Ovary (tissue), 9 donors: Measurements from ENCODE around the gene TRPM3. TPM values are rescaled to one million over a fixed set of nuclear protein-coding genes. Genes with fewer than 3 reads are reported as not detected.

Experiments
- DNase-seq, 5 donors: peaks; one replicate each; pipeline ENCODE4 v3.0.0-alpha.2; 2019 to 2020
- H3K27ac ChIP-seq, 2 donors: fragments of 200-600 bp; one replicate each; pipeline versions ENCODE4 v1.5.1 to v1.8.0; 2019 to 2022
- H3K27me3 ChIP-seq: fragments of 200-600 bp; one replicate; pipeline ENCODE4 v1.8.0; 2022
- H3K36me3 ChIP-seq: fragments of 200-600 bp; sonication (generic); one replicate; pipeline ENCODE4 v1.5.1; 2019
- H3K4me1 ChIP-seq: one replicate; pipeline ENCODE4 v1.8.1; 2013; ENCODE audit warnings: mild to moderate bottlenecking, moderate library complexity; ENCODE audit not compliant: insufficient read depth
- H3K4me3 ChIP-seq: fragments of 200-600 bp; sonication (generic); one replicate; pipeline ENCODE4 v1.5.1; 2017
- H3K9me3 ChIP-seq, 2 donors: fragments of 200-600 bp in 1 of 2; sonication (generic) in 1 of 2; one replicate each; pipeline versions ENCODE4 v1.5.1 to v1.8.1; 2013 to 2019; ENCODE audit warnings: mild to moderate bottlenecking in 1 of 2, moderate library complexity in 1 of 2
- EP300 ChIP-seq: sonication (generic); formaldehyde crosslinking; IDR thresholded peaks from one replicate; pipeline ENCODE4 v1.6.1; 2017; ENCODE audit warnings: antibody characterized with exemption
- POLR2A ChIP-seq: fragments of 450-650 bp; IDR thresholded peaks from one replicate; pipeline ENCODE4 v1.6.1; 2017; ENCODE audit warnings: antibody characterized with exemption, mild to moderate bottlenecking, moderate library complexity
- WGBS, 3 donors: extraction: QIAGEN DNeasy Blood & Tissue Kit in 1 of 3; methylation state at CpG; one replicate each; pipeline versions ENCODE4 v1.1.5 to v1.1.7; 2013 to 2017; 5-methylcytosine and 5-hydroxymethylcytosine counted together
- intact Hi-C, 4 donors: fragments of 100-400 bp; cut with DNase I; formaldehyde crosslinking; loops; one replicate each; pipeline versions ENCODE4 v1.11.0 to v1.15.1; 2022 to 2023
- polyA plus RNA-seq, 2 donors: library from polyadenylated mRNA; stranded (reverse); fragments of 200-250 nt in 1 of 2; fragments of 350-450 nt in 1 of 2; fragmentation: Illumina TruSeq in 1 of 2; extraction: RNeasy Lipid Tissue Mini Kit (QIAGEN cat#74804) in 1 of 2; gene quantifications; one replicate each; pipeline ENCODE4 v1.2.3, GENCODE V29; 2013 to 2014
- total RNA-seq, 7 donors: library from RNA; depleted of rRNA in 2 of 7; stranded (reverse); fragments of >200 nt in 2 of 7; fragmentation: NEBNext Ultra II Directional in 3 of 7; extraction: Animal tissue kit (Norgen Biotek cat#: 25700) in 3 of 7; gene quantifications; one replicate each; pipeline versions ENCODE4 v1.1.0 to v1.2.4, GENCODE V29; 2016 to 2023
- TF ChIP-seq, protein P1 (sequence below), 3 donors: fragments of 450-650 bp in 2 of 3; fragments of 200-600 bp in 1 of 3; IDR thresholded peaks; one replicate each; pipeline versions ENCODE4 v1.5.1 to v1.8.0; 2016 to 2022; ENCODE audit warnings: antibody characterized with exemption in 3 of 3, mild to moderate bottlenecking in 1 of 3
- donor health status: DM: no; HTN: no; CAD: no; lungs with moderate emphysema.
- donor health status: DM: no; HTN: no; CAD: no.
- donor health status: Bipolar disorder and iron deficiency.
- donor health status: DM: yes; HTN: yes; CAD: no.
- donor health status: DM: no; HTN: no; CAD: no.
- donor health status: DM: yes; HTN: yes; CAD: no.

TRPM3 gene
- total and polyA plus RNA-seq, 9 donors = 0.80 to 18.5 (median 4.6) TPM

DNA sequence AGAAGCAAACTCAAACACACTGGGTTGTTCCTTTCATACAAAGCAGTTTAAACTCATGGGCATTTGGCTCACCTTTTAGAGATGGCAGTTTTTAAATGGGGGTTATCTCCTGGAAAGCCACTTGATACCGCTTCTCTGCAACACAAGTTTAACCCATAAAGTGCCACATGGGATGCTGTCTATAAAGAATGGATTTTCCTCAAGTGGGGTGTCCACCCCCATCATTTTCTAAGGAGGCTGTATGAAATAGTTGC is 528 bp upstream of the TRPM3 start:
- intact Hi-C loops = no loop called here
- Histone ChIP-seq H3K4me3 (no peak overlapping the region), H3K27me3 (no peaks in the 10 kb centered on the region), H3K27ac (no peak overlapping the region), H3K36me3 (no peaks in the 10 kb centered on the region), H3K4me1 (no peaks in the 10 kb centered on the region), H3K9me3 (no peaks in the 10 kb centered on the region)
- TF ChIP-seq EP300 = no peak
- TF ChIP-seq, protein P1, sequence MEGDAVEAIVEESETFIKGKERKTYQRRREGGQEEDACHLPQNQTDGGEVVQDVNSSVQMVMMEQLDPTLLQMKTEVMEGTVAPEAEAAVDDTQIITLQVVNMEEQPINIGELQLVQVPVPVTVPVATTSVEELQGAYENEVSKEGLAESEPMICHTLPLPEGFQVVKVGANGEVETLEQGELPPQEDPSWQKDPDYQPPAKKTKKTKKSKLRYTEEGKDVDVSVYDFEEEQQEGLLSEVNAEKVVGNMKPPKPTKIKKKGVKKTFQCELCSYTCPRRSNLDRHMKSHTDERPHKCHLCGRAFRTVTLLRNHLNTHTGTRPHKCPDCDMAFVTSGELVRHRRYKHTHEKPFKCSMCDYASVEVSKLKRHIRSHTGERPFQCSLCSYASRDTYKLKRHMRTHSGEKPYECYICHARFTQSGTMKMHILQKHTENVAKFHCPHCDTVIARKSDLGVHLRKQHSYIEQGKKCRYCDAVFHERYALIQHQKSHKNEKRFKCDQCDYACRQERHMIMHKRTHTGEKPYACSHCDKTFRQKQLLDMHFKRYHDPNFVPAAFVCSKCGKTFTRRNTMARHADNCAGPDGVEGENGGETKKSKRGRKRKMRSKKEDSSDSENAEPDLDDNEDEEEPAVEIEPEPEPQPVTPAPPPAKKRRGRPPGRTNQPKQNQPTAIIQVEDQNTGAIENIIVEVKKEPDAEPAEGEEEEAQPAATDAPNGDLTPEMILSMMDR (IDR thresholded peaks at IDR 0.05) = no peak
- TF ChIP-seq POLR2A = no peak
- 11 to 15% (median 12%) methylated on average over 1 of the region's 1 CpG for WGBS, 3 donors
- no peak for DNase-seq

DNA sequence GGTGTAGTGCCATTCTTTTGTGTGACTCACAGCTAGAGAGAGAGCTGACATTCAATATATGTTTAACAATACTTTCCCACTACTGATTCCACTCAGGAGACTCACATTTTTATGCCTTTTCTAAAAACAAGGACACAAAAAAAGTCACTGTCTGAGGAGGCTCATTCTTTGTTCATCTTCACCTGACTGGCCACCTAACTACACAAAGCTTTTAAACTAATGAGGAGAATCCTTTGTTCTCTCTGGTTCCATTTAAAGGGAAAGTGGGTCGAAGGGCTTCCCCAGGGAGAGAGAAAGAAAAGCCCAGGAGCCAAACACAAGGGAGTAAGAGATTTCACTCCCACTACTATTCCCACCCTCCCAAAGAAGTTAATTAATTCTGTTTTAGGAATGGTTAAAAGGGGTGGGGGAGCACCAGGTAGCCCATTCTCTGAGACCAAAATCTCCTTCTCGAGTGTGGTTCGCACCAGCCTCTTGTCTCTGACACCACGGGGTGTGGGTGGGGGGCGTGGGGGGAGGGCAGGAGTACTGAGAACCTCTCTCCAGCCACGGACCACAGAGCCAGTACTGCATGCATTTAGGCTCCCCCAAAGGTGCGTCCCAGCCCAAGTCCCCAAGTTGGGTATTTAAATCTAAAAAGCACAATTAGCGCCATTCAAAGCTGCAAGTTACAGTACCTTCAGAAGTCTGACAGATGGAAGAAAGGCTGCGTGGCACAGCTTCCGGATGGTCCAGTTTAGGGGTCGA is 747 bp downstream of the TRPM3 start:
- intact Hi-C loops = no loop called here

GRCh38 chr9:71119746-71120145 is 1.7 kb downstream of the TRPM3 start:
- Histone ChIP-seq H3K27me3 (no peaks in the 10 kb centered on the region), H3K4me1 (no peaks in the 10 kb centered on the region), H3K9me3 (no peaks in the 10 kb centered on the region), H3K36me3 (no peaks in the 10 kb centered on the region), H3K27ac (no peak overlapping the region), H3K4me3 (no peak overlapping the region)
- intact Hi-C loops = no loop called here
- 80 to 95% (median 87%) methylated on average over 2 of the region's 2 CpGs for whole genome bisulfite sequencing, 3 donors
- no peak for DNase-seq
- no peak for TF ChIP-seq EP300
- TF ChIP-seq POLR2A = no peak
- TF ChIP-seq, protein P1 (IDR thresholded peaks at IDR 0.05) = no peak

More for the DNA sequence above, 747 bp downstream of the TRPM3 start:
- Histone ChIP-seq H3K4me3 (no peak overlapping the region), H3K36me3 (no peaks in the 10 kb centered on the region), H3K27me3 (no peaks in the 10 kb centered on the region), H3K4me1 (no peaks in the 10 kb centered on the region), H3K9me3 (no peaks in the 10 kb centered on the region), H3K27ac (no peak overlapping the region)
- no peak for DNase-seq
- TF ChIP-seq, protein P1 (IDR thresholded peaks at IDR 0.05) = no peak
- no peak for TF ChIP-seq POLR2A
- TF ChIP-seq EP300 = no peak
- WGBS, 3 donors = 18 to 28% (median 24%) methylated on average over 11 of the region's 11 CpGs

- TF ChIP-seq POLR2A (no peak), EP300 (no peak)
- TF ChIP-seq, protein P1 (IDR thresholded peaks at IDR 0.05) = no peak
- 62 to 70% (median 63%) methylated on average over 2 of the region's 2 CpGs for WGBS, 3 donors
- intact Hi-C loops = no loop called here
- H3K27ac ChIP-seq = no peak overlapping the region
- H3K4me3 ChIP-seq = no peak overlapping the region
- no peak for DNase-seq
- H3K27me3 ChIP-seq = no peaks in the 10 kb centered on the region
- H3K4me1 ChIP-seq = no peaks in the 10 kb centered on the region
- H3K36me3 ChIP-seq = no peaks in the 10 kb centered on the region
- H3K9me3 ChIP-seq = no peaks in the 10 kb centered on the region
Measured at GRCh38 chr9:71118324-71118723, 3.1 kb downstream of the TRPM3 start.
